TTC549 (cell line): ENCODE results near the gene TTC31.
"Not testable (repeated sequence)": the region's sequence is repeated elsewhere in the genome, so short reads cannot be mapped to it uniquely, and the experiment has no call there.

ENCODE experiments used
- FAIRE-seq: peaks from 2 replicates; lab custom pipeline; 2012; peaks lifted over from hg19 to GRCh38; lab: Jason Lieb, UNC

TTC31 gene

GRCh38 chr2:74482801-74483674 is at the start of gene TTC31, which contains the start of gene CCDC142:
Gene TTC31, plus strand, starts transcription at chr2:74483081. Its CDS starts 15 bp downstream, at chr2:74483096.
Gene CCDC142, minus strand, starts transcription at chr2:74482998. Its CDS starts 161 bp downstream, at chr2:74482837.
- peak; percentile 52 for FAIRE-seq

DNA sequence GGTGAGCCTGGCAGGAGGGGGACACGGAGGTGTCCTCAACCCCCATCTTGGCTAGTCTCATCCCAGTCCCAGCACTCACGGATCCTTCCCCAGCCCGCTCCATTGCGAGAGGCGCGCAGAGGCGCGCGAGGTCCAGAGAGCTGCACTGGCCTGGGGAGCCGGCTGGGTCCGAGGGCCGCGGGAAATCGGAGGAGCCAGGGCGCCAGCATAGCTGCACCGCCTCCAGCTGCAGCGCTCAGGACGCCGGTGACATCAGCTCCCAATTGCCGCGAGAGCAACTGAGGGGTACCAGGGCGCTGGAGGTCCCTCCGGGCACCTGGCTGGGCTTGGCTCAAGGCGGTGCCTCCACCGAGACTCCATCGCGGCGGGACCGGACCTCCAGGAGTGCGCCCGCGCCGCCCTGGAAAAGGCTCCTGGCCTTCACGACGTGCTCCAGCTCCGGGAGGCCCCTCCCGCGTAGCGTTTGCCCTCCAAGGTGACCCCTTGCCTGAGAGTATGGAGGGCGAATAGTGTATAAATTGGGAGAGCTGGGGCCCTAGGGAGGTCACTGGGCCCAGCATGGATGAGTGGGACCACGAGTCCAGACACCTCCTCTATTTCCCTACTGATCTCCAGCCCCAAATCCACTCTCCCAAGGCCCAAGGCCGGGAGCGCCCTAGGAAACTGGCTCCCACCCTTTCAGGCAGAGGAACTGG is 46.6 kb upstream of the TTC31 start:
- no peak for FAIRE-seq

GRCh38 chr2:74436848-74437695 is 45.8 kb upstream of the TTC31 start:
- no peak for FAIRE-seq

DNA sequence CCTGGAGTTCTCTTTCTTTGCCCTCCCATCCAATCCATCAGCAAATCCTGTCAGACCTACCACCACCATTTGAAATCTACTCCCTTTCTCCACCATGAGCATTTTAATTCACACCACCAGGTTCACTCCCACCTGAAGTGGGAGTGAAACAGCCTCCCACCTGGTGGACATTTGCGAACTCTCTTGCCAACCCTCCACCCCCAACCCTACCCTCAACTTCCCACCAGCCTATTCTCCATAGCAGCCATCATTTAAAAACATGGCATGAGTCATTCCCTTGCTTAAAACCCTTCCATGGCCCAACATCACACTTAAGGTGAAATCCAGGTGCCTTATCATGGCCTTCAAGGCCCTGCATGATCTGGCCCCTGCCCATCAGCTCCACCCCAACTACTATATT is 44.6 kb upstream of the TTC31 start:
- FAIRE-seq = no peak

- no peak for FAIRE-seq
These were observed 43.5 kb upstream of the TTC31 start for GRCh38 chr2:74439373-74439772.

DNA sequence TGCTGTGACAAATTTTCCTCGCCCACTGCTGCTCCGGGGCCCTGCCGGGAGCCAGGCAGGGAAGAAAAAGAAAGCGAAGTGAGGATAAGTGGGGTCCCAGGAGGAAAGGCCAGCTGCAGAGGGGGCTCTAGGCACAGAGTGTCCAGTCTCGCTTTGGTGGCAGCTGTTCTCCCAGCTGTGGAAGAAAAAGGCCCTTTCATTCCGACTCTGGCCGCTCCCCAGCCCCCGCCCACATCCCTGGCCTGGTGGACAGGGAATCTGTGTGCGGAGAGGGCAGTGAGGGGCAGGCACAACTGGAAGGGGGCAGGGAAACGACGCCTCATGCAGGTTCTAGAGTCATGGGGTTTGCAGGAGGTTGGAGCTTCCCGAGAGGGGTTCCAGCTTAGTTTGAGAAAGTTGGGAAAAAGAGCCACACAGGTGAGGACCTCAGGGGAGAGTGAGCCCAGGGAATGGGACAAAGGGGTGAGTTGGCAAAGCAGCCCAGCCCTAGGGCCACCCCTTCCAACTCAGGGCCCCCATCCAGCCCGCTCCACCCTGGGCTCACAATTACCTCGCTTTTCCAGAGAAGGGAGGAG is 43.0 kb upstream of the TTC31 start:
- no peak for FAIRE-seq

- peak; percentile 46 for FAIRE-seq
These were observed 42.3 kb upstream of the TTC31 start for GRCh38 chr2:74440378-74441169.

DNA sequence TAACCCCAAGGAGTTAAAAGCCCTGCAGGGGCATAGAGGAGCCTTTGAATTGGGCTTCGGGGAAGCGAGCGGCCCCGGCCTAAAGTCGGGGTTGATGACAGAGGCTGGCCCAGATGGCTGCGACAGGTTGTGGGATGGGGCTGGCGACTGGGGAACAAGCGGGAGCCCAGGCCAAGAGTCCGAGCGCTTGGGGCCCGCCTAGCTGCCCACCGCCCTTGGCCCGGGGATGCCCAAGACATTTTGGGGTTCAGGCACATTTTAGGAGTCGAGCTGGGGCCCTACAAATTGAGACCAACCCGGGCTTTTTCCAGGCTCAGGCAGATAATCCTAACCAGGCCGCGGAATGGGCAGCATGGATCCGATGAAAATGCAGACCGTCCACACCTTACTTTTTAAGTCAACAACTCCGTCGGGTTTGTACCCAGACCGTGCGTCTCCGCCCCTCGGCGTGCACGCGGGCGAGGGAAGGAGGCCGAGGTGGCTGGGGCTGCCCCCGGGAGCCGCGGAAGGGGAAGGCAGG is 41.7 kb upstream of the TTC31 start:
- no peak for FAIRE-seq

GRCh38 chr2:74441690-74442482 is 41.0 kb upstream of the TTC31 start, which contains the start of gene RTKN:
Gene RTKN, minus strand, starts transcription at chr2:74441937. Its CDS starts 121 bp downstream, at chr2:74441816.
- no peak for FAIRE-seq

DNA sequence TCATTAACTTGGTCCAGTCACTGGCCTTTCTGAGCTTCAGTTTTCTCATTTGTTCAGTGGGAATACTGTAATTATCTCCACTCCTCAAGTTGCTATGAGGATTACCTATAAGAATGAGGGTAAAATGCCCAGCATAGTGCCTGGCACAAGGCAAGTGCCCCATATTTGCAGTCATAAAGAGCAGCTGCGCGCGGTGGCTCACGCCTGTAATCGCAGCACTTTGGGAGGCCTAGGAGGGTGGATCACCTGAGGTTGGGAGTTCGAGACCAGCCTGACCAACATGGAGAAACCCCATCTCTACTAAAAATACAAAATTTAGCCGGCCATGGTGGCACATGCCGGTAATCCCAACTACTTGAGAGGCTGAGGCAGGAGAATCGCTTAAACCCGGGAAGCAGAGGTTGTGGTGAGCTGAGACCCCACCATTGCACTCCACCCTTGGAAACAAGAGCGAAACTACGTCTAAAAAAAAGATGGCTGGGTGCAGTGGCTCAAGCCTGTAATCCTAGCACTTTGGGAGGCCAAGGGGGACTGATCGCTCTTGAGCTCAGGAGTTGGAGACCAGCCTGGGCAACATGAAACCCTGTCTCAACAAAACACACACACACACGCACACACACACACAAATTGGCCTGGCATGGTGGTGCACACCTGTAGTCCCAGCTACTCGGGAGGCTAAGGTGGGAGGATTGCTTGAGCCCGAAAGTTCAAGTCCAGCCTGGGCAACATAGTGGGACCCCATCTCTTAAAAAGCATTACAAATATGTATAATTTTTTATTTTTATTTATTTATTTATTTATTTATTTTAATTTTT is 40.2 kb upstream of the TTC31 start:
- FAIRE-seq = not testable (repeated sequence)

DNA sequence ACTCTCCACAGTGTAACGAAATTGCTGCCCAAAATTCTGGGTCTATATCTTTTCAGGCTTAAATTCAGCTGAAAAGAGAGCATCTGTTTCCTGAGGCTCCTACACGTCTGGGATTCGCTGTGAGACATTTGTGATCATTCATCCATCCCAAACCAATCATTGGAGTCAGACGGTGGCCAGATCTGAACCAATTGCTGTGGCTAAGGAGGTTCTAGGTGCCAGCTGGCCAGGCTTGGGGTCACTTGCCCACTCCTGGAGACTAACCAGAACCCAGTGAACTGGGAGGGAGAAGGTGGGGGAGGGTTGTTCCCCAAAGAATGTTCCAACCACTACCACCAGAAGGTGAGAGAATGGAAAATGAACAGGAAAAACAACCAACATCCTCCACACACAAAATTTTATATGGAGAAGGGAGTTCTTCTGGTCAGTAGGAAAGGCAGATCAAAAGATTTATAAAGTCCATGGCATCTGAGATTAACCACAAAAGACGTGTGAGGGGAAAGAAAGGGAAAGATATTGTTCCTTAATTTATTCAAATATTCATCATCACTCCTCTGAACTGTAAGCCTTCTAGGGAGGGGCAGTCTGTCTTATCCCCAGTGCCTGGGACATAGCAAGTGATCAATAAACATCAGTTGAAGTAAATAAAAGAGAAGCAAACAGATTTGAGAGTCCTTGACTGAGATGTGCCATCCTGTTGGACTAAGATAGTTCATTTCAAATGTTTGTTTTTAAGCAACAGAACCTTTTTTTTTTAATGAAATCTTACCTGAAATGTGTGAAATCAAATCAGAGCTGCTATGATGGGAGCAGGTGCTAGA is 38.2 kb upstream of the TTC31 start:
- no peak for FAIRE-seq

DNA sequence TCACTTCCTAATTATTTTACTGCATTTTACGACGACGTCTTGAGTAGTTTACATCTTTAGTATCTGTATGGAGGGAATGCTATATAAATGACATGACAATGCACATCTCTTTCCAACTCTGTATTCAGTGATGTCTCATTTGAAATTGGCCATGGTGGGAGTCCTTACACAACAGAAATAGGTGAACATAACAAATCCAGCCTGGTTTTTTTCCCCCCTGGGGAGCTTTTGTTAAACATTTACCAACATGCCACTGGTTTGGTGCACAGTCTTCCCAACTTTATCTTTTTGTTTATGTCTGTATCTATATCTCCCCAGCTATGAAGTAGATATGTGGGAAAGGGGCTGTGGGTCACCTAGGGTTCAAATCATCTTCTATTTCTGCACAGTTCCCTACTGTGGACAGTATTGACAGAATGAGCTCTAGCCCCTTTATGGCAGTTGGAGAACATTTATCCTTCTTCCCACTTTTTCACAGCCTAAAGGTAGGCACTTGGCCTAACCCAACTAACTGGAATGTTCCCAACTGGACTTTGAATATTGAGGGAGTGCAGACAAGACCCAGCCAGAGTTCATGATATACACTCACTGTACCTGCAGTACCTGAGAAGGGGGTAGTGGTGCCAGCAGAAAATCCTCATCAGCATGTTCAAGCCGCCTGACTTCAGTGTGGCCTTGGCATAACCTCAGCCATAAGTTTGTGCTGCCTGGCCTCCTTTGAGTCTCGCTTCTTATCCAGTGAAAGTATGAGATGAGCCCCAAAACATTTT is 35.5 kb upstream of the TTC31 start:
- FAIRE-seq = no peak

- FAIRE-seq = no peak
These were observed 34.1 kb upstream of the TTC31 start for GRCh38 chr2:74448771-74449170.

GRCh38 chr2:74450570-74451190 is 32.2 kb upstream of the TTC31 start:
- FAIRE-seq = no peak

DNA sequence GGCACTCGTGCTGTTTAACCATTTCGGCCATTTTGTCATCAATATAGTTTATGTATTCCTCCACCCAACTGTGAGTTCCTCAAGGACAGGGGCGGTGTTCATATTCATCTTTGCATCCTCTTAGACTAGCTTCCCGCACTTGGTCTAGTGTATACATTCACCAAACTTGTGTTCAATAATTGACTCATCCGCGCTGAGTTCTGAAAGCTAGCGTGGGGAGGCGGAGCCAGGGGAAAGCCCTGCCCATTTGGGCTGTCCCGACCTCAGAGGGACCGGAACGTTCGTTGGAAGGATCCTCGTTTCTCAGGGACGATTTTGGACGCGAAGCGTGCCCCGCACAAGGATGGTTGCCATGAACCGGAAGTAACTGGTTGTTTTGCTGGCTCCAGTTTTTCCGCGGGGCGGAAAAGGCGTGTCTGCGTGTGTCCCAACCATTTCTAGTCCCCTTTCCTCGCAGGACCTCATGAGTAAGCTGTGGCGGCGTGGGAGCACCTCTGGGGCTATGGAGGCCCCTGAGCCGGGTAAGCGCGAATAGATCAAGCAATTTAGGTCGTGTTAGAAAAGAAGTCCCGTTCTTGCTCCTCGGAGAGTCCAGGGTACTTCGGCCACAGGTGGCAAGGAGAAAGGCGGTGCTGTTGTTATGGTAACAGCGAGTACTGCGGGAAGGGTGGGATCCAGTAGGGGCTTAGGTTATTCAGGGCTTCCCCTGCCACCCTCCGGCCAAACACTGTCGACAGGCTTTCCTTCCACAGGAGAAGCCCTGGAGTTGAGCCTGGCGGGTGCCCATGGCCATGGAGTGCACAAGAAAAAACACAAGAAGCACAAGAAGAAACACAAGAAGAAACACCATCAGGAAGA is 28.0 kb upstream of the TTC31 start, which contains the start of gene INO80B:
Gene INO80B (plus strand): TSS at position 434 of the 858 bp plus-strand sequence. CDS start 30 bp downstream, at position 464.
- peak; percentile 93 for FAIRE-seq

DNA sequence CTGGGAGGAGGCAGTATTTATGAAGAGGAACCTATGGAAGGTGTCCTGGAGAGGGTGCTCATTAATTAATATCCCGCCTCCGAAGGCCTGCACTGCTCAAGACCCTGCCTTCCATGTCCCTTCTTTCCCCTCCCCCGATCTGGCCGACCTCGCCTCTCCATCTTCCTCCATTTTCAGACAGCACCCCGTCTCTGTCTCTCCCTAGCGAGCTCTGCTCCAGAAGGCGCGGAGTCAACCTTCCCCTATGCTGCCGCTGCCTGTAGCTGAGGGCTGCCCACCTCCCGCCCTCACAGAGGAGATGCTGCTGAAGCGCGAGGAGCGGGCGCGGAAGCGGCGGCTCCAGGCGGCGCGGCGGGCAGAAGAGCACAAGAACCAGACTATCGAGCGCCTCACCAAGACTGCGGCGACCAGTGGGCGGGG is 25.7 kb upstream of the TTC31 start:
- no peak for FAIRE-seq
